Activated T-cell treated with anti-CD3 and anti-CD28 coated beads for 48 hours (primary cell): ENCODE measurements around the gene SIMC1.

Experiments
- DNase-seq: peaks from one replicate; pipeline ENCODE4 v3.0.0-alpha.2; 2020; ENCODE audit warnings: low read depth

Gene SIMC1

GRCh38 chr5:176317534-176318374, 79.5 kb downstream of the SIMC1 start:
- DNase-seq, result no peak

GRCh38 chr5:176319827-176320554, 81.8 kb downstream of the SIMC1 start:
- no peak for DNase-seq

- no peak for DNase-seq
Measured at GRCh38 chr5:176320577-176320976, 82.4 kb downstream of the SIMC1 start.

- no peak for DNase-seq
Measured at GRCh38 chr5:176334031-176334770, 96.0 kb downstream of the SIMC1 start.

- no peak for DNase-seq
Measured at GRCh38 chr5:176337913-176338312, 99.7 kb downstream of the SIMC1 start.

- no peak for DNase-seq
Measured at GRCh38 chr5:176339304-176339703, 101.1 kb downstream of the SIMC1 start.

GRCh38 chr5:176341325-176342157, 103.3 kb downstream of the SIMC1 start:
- DNase-seq, result no peak

- no peak for DNase-seq
Measured at GRCh38 chr5:176342158-176342483, 103.9 kb downstream of the SIMC1 start.

GRCh38 chr5:176342766-176343458, 104.7 kb downstream of the SIMC1 start:
- DNase-seq, result no peak

GRCh38 chr5:176350416-176350815, 112.2 kb downstream of the SIMC1 start:
- DNase-seq, result no peak

- DNase-seq, result no peak
Measured at GRCh38 chr5:176352116-176352878, 114.1 kb downstream of the SIMC1 start.

GRCh38 chr5:176353533-176353932, 115.3 kb downstream of the SIMC1 start:
- DNase-seq, result no peak

- no peak for DNase-seq
Measured at GRCh38 chr5:176355400-176356178, 117.4 kb downstream of the SIMC1 start.

GRCh38 chr5:176356179-176356566, 117.9 kb downstream of the SIMC1 start:
- DNase-seq, result no peak

- DNase-seq, result no peak
Measured at GRCh38 chr5:176359658-176360057, 121.4 kb downstream of the SIMC1 start.

- no peak for DNase-seq
Measured at GRCh38 chr5:176360894-176361436, 122.7 kb downstream of the SIMC1 start.

GRCh38 chr5:176361437-176362232, 123.4 kb downstream of the SIMC1 start, which contains the start of gene KIAA1191:
TSS of gene KIAA1191 (minus strand) at chr5:176361764. CDS start at chr5:176359508, 2,256 bp downstream.
- DNase-seq, result peak; percentile 92

GRCh38 chr5:176362233-176362490, 123.9 kb downstream of the SIMC1 start:
- no peak for DNase-seq
